ENCODE data around the gene TMEM129. TPM values are rescaled to one million over a fixed set of nuclear protein-coding genes. Genes with fewer than 3 reads are reported as not detected.

The TMEM129 gene
- total and polyA plus RNA-seq, 11 donors = 28.6 to 73.3 (median 37.2) TPM

- DNase-seq (no peak), ATAC-seq (no peak)
- Histone ChIP-seq H3K4me3 (no peak overlapping the region), H3K27ac (no peak overlapping the region), H3K4me1 (peaks cover 0 to 18% (median 7%) of the 10 kb centered on the region in 12 donors), H3K36me3 (no peaks in the 10 kb centered on the region), H3K27me3 (no peaks in the 10 kb centered on the region), H3K9me3 (no peaks in the 10 kb centered on the region)
- intact Hi-C loops (cut with DNase I) = loop anchor here in 2 of 10 donors (5.0 kb wide), 2 partner anchors 36 to 41 kb away; partner anchors contain the start of gene FGFR3 (in 1 of the 2)
- WGBS, 4 donors = 60 to 79% (median 69%) methylated on average over 8 to 18 of the region's 18 CpGs
- TF ChIP-seq CTCF (IDR thresholded peaks at IDR 0.05) = no peak
- TF ChIP-seq POLR2A (IDR thresholded peaks at IDR 0.05) = no peak
These were observed 35.0 kb upstream of the TMEM129 start for GRCh38 chr4:1756079-1756478.

GRCh38 chr4:1755297-1755696 lies 34.2 kb upstream of the TMEM129 start:
- peaks cover 0 to 17% (median 7%) of the 10 kb centered on the region in 12 donors for H3K4me1 ChIP-seq
- no peak overlapping the region for H3K4me3 ChIP-seq
- ATAC-seq (no peak), DNase-seq (no peak)
- H3K36me3 ChIP-seq = no peaks in the 10 kb centered on the region
- intact Hi-C loops (cut with DNase I) = loop anchor here in 2 of 10 donors (5.0 kb wide), 2 partner anchors 37 to 42 kb away; partner anchors contain the start of gene FGFR3 (in 1 of the 2)
- 90 to 93% (median 91%) methylated on average over 15 to 17 of the region's 17 CpGs for WGBS, 4 donors
- H3K9me3 ChIP-seq = no peaks in the 10 kb centered on the region
- no peak for TF ChIP-seq CTCF (IDR thresholded peaks at IDR 0.05)
- no peak for TF ChIP-seq POLR2A (IDR thresholded peaks at IDR 0.05)
- no peaks in the 10 kb centered on the region for H3K27me3 ChIP-seq
- H3K27ac ChIP-seq = no peak overlapping the region

GRCh38 chr4:1754336-1754735 lies 33.2 kb upstream of the TMEM129 start:
- Histone ChIP-seq H3K4me3 (no peak overlapping the region), H3K4me1 (peaks cover 0 to 16% (median 6%) of the 10 kb centered on the region in 12 donors), H3K36me3 (no peaks in the 10 kb centered on the region), H3K9me3 (no peaks in the 10 kb centered on the region), H3K27ac (no peak overlapping the region), H3K27me3 (no peaks in the 10 kb centered on the region)
- 84 to 91% (median 87%) methylated on average over 3 to 5 of the region's 5 CpGs for WGBS, 4 donors
- intact Hi-C loops (cut with DNase I) = no loop called here
- ATAC-seq (no peak), DNase-seq (no peak)
- TF ChIP-seq CTCF (IDR thresholded peaks at IDR 0.05) = no peak
- TF ChIP-seq POLR2A (IDR thresholded peaks at IDR 0.05) = no peak

GRCh38 chr4:1753697-1754311 lies 32.7 kb upstream of the TMEM129 start:
- H3K36me3 ChIP-seq = no peaks in the 10 kb centered on the region
- H3K4me3 ChIP-seq = no peak overlapping the region
- peaks cover 0 to 16% (median 7%) of the 10 kb centered on the region in 12 donors for H3K4me1 ChIP-seq
- DNase-seq = no peak
- H3K27ac ChIP-seq = no peak overlapping the region
- no peak for ATAC-seq
- intact Hi-C loops (cut with DNase I) = no loop called here
- H3K9me3 ChIP-seq = no peaks in the 10 kb centered on the region
- H3K27me3 ChIP-seq = no peaks in the 10 kb centered on the region
- 81 to 94% (median 88%) methylated on average over 7 to 15 of the region's 15 CpGs for WGBS, 4 donors
- no peak for TF ChIP-seq POLR2A (IDR thresholded peaks at IDR 0.05)
- no peak for TF ChIP-seq CTCF (IDR thresholded peaks at IDR 0.05)
